Activated naive CD4-positive, alpha-beta T cell treated with anti-CD3 and anti-CD28 coated beads, Interleukin-2, amount 50 U/mL, for 24 hours (primary cell): ENCODE measurements around the gene WSCD1.

Experiments
- H3K27ac Mint-ChIP-seq: one replicate; pipeline ENCODE4 v1.8.0; 2021; ENCODE audit warnings: mild to moderate bottlenecking, mixed read lengths
- H3K27me3 Mint-ChIP-seq: one replicate; pipeline ENCODE4 v1.8.0; 2021; ENCODE audit warnings: mixed read lengths
- H3K36me3 Mint-ChIP-seq: one replicate; pipeline ENCODE4 v1.8.0; 2021; ENCODE audit warnings: mixed read lengths
- H3K4me1 Mint-ChIP-seq: one replicate; pipeline ENCODE4 v1.8.0; 2021; ENCODE audit warnings: mixed read lengths
- H3K4me3 Mint-ChIP-seq: one replicate; pipeline ENCODE4 v1.8.0; 2021; ENCODE audit warnings: mild to moderate bottlenecking, mixed read lengths
- H3K9me3 Mint-ChIP-seq: one replicate; pipeline ENCODE4 v1.8.0; 2021; ENCODE audit warnings: mixed read lengths

The WSCD1 gene

DNA sequence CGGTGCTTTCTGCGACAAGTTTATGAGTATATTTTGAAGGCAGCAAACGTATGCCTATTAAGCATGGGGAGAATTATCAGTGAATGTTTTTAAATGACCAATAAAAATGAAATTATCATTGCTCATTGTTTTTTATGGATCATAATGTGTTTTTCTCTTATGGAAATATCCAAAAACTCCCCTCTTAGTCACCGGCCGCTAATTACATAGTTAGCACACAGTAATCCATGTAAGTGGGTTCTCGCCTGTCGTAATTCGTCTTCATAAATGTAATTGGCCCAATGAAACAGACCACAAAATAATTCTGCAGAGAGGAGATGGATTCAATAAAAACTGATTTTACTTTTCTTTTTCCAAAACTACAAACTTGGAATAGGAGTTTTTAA is 69.3 kb downstream of the WSCD1 start:
- Mint-ChIP-seq H3K9me3 (no peaks in the 10 kb centered on the region), H3K4me3 (no peak overlapping the region), H3K36me3 (no peaks in the 10 kb centered on the region), H3K4me1 (no peaks in the 10 kb centered on the region), H3K27me3 (peaks cover 25% of the 10 kb centered on the region), H3K27ac (no peak overlapping the region)

DNA sequence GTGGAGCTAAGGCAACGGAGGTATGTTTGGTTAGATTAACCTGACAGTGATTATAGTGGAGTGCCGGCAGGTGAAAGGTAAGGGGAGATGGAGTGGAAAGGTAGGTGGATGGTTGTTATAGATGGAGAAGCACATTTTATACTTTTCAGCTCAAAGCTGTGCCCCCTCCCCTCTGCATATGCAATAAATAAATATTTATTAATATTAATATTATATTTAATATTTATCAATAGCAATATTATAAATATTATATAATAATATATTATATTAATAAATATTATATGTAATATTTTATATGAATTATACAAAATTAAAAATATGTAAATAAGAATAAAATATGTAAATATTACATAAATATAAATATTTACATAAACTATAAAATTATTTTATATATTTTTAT is 70.0 kb downstream of the WSCD1 start:
- Mint-ChIP-seq H3K9me3 (no peaks in the 10 kb centered on the region), H3K4me3 (no peak overlapping the region), H3K27ac (no peak overlapping the region), H3K36me3 (no peaks in the 10 kb centered on the region), H3K4me1 (no peaks in the 10 kb centered on the region), H3K27me3 (peaks cover 21% of the 10 kb centered on the region)

DNA sequence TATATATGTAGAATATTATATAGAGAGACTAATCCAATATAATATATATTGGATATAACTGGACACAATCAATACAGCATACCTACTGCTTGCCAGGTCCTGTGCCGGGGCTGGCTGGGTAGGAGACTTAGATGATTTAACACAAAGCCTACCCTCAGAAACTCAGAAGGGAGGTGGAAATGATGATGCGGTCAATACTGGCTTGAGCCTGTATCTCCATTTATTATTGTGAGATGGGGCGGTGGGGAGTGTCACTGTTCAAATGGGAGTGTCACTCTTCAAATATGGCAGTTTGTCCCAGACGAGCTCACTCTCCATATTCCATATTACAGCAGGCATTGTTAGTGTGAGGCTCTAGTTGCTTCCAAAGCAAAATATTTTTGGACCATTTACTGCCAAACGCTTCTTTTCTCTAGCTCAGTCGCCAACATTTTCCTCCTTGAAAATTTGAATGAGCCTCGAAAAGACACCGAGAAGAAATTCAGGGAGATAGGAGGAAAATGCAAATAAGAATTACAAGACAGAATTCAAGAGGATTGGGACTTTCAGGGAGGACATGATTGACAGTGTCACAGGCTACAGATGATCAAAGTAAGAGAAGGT is 70.7 kb downstream of the WSCD1 start:
- Mint-ChIP-seq H3K4me1 (no peaks in the 10 kb centered on the region), H3K36me3 (no peaks in the 10 kb centered on the region), H3K27ac (no peak overlapping the region), H3K9me3 (no peaks in the 10 kb centered on the region), H3K27me3 (peaks cover 21% of the 10 kb centered on the region), H3K4me3 (no peak overlapping the region)

DNA sequence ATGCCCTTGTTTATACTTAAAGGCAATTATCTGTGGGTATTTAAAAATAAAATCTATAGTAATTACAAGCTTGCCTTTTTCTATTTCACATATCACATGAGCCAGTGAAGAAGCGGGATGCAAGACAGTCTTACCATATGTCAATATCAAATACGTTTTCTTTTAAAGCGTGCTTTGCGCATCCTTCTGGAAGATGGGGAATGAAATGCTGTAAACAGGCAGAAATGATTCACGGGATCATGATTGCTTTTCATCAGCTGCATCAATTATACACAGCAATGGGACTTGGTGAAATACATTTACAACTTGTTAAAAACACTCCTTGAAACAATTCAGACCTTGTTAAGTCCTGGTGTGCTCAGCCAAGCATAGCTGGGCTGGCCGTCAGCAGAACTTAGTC is 72.5 kb downstream of the WSCD1 start:
- no peaks in the 10 kb centered on the region for H3K36me3 Mint-ChIP-seq
- no peak overlapping the region for H3K27ac Mint-ChIP-seq
- no peaks in the 10 kb centered on the region for H3K9me3 Mint-ChIP-seq
- no peaks in the 10 kb centered on the region for H3K4me1 Mint-ChIP-seq
- peaks cover 15% of the 10 kb centered on the region for H3K27me3 Mint-ChIP-seq
- no peak overlapping the region for H3K4me3 Mint-ChIP-seq

DNA sequence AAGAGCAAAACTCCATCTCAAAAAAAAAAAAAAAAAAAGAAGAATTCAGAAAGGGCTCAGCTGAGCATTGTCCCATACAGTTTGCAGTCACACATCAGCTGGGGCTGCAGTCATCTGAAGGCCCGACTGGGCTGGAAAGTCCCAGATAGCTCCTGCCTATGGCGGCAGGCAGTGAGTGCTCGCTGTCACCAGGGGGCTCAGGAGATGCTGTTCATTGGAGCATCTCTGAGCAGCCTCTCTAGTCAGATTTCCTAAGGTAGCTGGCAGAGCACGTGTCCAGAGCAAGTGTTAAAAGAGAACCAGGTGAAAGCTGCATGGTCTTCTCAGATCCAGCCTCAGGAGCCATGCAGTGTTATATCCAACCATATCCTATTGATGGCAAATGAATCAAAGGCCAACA is 75.8 kb downstream of the WSCD1 start:
- H3K27me3 Mint-ChIP-seq = peaks cover 14% of the 10 kb centered on the region
- H3K4me1 Mint-ChIP-seq = no peaks in the 10 kb centered on the region
- H3K27ac Mint-ChIP-seq = no peak overlapping the region
- H3K4me3 Mint-ChIP-seq = no peak overlapping the region
- H3K9me3 Mint-ChIP-seq = no peaks in the 10 kb centered on the region
- no peaks in the 10 kb centered on the region for H3K36me3 Mint-ChIP-seq

DNA sequence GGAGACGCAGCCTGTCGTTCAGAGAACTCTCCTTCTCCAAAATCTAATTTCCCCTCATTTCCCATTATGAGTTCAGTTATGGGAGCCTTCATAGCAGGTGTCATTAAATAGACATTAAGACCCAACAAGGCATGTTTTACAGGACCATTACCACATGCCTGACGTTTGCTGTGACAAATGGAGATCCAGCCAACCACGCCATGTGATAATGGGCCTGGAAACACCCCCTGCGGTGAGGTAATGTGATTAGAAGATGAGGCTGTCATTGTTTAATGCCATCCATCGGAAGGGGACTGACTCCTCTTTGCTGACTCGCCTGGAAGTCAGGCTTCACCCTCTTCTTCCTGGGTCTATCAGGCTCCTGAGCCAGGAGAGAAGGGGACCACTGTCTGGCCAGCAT is 76.9 kb downstream of the WSCD1 start:
- H3K27me3 Mint-ChIP-seq = peaks cover 11% of the 10 kb centered on the region
- H3K4me1 Mint-ChIP-seq = no peaks in the 10 kb centered on the region
- H3K36me3 Mint-ChIP-seq = no peaks in the 10 kb centered on the region
- no peak overlapping the region for H3K27ac Mint-ChIP-seq
- no peak overlapping the region for H3K4me3 Mint-ChIP-seq
- no peaks in the 10 kb centered on the region for H3K9me3 Mint-ChIP-seq

DNA sequence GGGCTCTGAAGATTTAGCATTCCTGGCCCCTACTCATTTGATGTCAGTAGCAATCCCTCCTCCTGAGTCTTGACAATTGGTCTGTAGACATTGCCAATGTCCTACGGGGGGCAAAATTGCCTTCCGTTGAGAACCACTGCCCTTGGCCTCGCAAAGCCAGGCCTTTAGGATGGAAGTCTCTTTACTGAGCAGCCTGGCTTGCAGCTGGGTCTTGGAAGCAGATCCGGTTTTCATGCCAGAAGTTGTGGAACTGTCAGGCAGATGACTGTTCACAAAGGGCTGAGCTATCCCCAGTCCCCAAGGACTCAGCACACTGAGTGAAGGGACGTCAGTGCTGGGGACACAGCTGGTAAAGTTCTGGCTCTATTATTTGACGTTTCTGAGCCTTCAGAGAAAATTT is 83.2 kb downstream of the WSCD1 start:
- no peaks in the 10 kb centered on the region for H3K9me3 Mint-ChIP-seq
- no peak overlapping the region for H3K27ac Mint-ChIP-seq
- no peak overlapping the region for H3K4me3 Mint-ChIP-seq
- H3K27me3 Mint-ChIP-seq = peaks cover 17% of the 10 kb centered on the region
- no peaks in the 10 kb centered on the region for H3K36me3 Mint-ChIP-seq
- H3K4me1 Mint-ChIP-seq = no peaks in the 10 kb centered on the region

DNA sequence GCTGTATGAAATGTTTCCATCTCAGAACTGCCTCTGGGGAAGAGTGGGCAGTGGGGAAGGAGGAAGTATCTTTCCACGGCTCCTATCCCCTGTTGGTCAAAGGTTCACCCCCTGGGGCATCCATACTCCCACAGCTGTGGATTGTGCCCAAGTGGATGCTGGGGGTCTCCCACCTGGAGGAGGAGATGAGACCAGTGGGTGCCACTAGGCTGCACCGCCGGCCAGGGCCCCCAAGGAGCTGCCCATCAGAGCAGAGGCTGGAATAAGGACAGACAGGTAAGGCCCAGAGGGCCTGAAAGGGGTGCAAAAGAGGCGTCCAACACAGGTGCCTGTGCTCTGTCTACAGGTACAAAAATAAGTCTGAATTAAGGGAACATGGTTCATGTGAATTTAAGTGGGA is 87.5 kb downstream of the WSCD1 start:
- H3K27ac Mint-ChIP-seq = no peak overlapping the region
- peaks cover 9% of the 10 kb centered on the region for H3K27me3 Mint-ChIP-seq
- no peaks in the 10 kb centered on the region for H3K4me1 Mint-ChIP-seq
- H3K9me3 Mint-ChIP-seq = no peaks in the 10 kb centered on the region
- no peak overlapping the region for H3K4me3 Mint-ChIP-seq
- no peaks in the 10 kb centered on the region for H3K36me3 Mint-ChIP-seq

DNA sequence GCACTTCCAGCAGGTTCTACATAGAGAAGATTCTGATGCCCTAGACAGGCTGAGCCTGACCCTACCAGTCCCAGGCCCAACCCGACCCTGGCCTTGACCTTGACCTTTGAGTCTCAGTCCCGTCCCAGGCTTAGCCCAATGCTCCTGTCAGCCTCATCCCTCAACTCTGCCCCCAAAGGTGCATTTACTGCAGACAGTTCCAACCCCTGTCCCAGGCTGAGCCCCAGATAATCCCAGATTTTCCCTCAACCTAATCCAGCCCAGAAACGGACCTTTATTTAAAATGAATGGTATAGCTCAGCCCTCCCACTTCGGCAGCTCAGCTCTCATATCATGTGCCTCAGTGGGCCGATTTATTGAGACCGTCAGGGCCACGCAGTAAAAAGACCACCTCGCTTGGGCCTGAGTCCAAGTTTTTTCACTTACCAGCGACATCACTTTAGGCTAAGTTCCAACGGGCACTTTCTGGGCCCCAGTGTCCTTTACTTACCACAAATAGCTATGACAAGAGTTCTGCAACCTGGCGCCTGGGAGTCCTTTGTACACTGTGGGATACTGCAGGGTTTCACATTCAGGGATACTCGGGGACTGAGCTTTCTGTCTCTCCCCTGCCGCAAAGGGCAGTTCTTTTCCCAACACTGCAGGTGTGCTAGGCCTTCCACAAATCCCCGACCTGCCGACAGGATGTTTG is 89.5 kb downstream of the WSCD1 start:
- H3K27me3 Mint-ChIP-seq = peaks cover 6% of the 10 kb centered on the region
- no peaks in the 10 kb centered on the region for H3K4me1 Mint-ChIP-seq
- H3K9me3 Mint-ChIP-seq = no peaks in the 10 kb centered on the region
- peak overlapping the region; percentile 73 for H3K27ac Mint-ChIP-seq
- no peak overlapping the region for H3K4me3 Mint-ChIP-seq
- no peaks in the 10 kb centered on the region for H3K36me3 Mint-ChIP-seq

DNA sequence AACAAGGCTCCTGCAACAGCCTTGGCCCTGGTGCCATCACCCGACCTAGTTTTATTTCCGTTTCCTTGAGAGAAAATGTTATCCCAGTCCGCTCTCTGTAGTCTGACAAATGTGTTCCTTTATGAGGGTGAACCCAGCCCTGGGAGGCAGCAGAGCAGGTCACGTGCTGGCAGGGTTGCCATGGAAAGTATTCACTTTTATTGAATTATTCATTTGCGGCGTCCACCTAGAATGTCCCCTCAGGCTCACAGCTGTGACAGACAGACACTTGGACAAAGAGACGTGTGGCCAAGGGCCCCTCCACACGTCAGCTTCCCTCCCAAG is 90.0 kb downstream of the WSCD1 start:
- H3K4me1 Mint-ChIP-seq = no peaks in the 10 kb centered on the region
- H3K4me3 Mint-ChIP-seq = no peak overlapping the region
- peaks cover 6% of the 10 kb centered on the region for H3K27me3 Mint-ChIP-seq
- no peaks in the 10 kb centered on the region for H3K9me3 Mint-ChIP-seq
- H3K27ac Mint-ChIP-seq = no peak overlapping the region
- H3K36me3 Mint-ChIP-seq = no peaks in the 10 kb centered on the region

DNA sequence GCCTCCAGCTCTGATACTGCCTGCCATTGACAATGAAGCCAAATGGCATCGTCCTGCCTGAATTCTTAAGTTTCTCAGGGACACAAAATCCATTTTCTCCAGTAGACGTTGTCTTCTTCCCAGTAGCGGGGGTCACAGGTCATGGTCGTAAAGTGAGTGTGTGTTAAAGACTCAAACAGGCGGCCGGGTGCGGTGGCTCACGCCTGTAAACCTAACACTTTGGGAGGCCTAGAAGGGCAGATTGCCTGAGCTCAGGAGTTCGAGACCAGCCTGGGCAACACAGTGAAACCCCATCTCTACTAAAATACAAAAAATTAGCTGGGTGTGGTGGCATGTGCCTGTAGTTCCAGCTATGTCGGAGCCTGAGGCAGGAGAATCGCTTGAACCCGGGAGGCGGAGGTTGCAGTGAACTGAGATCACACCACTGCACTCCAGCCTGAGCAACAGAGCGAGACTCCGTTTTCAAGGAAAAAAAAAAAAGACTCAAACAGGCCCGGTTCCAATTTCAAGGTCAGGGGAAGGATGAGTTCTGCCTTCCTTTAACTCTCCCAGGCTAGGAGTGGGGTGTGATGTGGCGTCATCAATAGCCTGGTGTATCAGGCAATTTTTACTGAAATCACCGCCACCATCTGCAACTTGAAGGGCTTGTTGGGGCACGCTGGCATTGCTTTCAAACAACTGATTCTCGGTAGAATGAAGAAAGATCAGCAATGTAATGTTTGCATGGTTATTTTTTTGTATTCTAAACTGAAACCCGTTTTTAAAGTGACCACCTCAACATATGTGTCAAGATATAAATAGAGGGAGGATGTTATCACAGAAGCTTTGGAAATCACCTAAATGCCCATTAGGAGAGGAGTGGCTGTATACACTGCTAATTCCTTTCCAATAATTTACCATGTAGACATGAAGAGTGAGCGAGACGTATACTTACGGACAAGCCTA is 91.0 kb downstream of the WSCD1 start:
- Mint-ChIP-seq H3K9me3 (no peaks in the 10 kb centered on the region), H3K27me3 (peaks cover 4% of the 10 kb centered on the region), H3K4me1 (no peaks in the 10 kb centered on the region), H3K4me3 (no peak overlapping the region), H3K27ac (no peak overlapping the region), H3K36me3 (no peaks in the 10 kb centered on the region)

DNA sequence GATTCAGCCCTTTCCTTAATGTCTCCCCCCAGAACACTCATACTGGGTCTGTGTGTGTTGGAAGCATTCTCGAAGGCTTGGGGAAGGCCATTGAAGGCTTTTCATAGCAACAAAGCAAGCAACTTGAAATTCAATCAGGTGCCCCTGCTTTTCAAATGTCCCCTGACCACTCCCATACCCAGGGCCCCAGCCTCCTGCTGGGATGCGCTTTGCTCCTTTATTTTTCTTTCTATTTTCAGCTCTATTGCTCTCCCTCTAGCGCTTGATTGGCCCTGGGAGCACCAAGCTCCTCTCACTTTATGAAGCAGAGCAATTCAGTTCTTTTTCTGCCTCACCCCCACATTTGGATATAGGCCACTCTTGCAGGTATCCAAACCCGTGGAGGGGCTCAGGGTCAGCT is 92.0 kb downstream of the WSCD1 start:
- Mint-ChIP-seq H3K36me3 (no peaks in the 10 kb centered on the region), H3K27me3 (peaks cover 4% of the 10 kb centered on the region), H3K4me1 (no peaks in the 10 kb centered on the region), H3K9me3 (no peaks in the 10 kb centered on the region), H3K4me3 (no peak overlapping the region), H3K27ac (no peak overlapping the region)

DNA sequence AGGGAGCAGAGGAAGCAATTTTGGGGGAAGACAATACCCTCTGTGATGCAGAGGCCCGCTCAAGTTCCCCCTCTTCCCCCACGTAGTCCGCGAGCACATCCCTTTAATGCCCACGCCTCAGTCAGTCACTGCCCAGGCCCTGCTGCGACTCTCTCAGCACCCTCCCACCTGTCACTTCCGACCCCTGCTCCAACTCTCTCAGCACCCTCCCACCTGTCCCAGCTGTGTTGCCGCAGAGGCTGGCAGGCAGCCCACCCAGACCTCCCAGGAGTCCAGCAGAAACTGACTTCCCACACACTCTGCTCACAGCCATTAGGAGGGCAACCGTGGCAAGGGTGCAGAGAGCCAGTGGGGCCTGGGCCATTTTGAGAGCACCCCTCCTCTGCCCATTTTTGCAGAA is 92.7 kb downstream of the WSCD1 start:
- Mint-ChIP-seq H3K27me3 (peaks cover 6% of the 10 kb centered on the region), H3K27ac (no peak overlapping the region), H3K4me1 (no peaks in the 10 kb centered on the region)

DNA sequence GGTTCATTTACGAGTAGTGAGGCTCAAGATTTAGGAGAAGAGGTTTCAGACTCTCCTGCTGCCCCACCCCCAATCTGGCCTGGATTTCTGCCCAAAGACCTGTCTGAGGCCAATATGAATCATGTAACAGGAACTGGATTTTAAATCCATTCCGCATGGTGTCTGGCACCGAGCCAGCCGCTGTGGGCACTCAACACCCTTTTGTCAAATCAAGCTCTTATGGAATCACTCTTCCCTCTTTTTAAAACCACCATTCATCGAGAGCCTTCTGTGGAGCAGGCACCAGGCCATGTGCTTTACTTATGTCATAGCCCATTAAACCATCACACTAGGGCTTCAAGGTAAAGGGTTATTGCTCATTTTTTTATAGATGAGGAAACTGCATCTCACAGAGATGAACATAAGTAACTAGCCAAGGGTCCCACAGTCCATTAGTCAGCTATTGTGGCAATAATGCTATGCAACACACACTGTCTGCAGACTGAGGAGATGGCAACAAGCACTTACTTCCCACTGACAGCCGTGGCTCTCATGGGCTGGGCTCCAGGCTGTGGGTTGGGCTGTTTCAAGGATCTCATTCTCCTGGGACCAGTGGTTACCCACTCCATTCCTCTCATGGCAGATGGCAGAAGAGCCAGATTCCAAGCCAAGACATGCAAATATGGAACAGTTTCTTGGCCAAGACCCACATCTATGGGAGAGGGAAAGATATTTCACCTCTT is 93.6 kb downstream of the WSCD1 start:
- no peaks in the 10 kb centered on the region for H3K4me1 Mint-ChIP-seq

More for the DNA sequence above, 92.7 kb downstream of the WSCD1 start:
- Mint-ChIP-seq H3K4me3 (no peak overlapping the region), H3K9me3 (no peaks in the 10 kb centered on the region), H3K36me3 (no peaks in the 10 kb centered on the region)

DNA sequence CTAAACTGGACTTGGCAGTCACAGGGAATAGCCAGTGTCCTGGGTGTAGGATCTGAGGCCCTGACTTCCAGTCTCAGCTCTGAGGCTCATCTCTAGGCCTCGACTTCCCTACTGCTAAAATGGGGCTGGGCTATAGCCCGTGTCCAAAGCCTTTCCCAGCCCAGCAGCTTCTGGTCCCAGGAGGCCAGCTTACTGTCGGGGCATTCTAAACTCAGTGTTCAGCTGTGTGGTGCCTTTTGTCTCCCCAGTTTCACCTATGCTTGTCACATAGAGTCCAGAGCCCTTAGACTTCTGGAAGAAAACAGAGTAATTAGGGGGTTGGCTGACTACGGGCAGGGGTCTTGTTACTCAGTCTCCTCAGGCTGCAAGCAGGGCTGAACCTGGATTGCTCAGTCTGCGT is 94.8 kb downstream of the WSCD1 start:
- Mint-ChIP-seq H3K27me3 (peaks cover 5% of the 10 kb centered on the region), H3K4me1 (no peaks in the 10 kb centered on the region), H3K9me3 (no peaks in the 10 kb centered on the region), H3K36me3 (no peaks in the 10 kb centered on the region), H3K27ac (no peak overlapping the region), H3K4me3 (no peak overlapping the region)

More for the DNA sequence above, 93.6 kb downstream of the WSCD1 start:
- Mint-ChIP-seq H3K4me3 (no peak overlapping the region), H3K27ac (no peak overlapping the region), H3K9me3 (no peaks in the 10 kb centered on the region), H3K36me3 (no peaks in the 10 kb centered on the region), H3K27me3 (peaks cover 7% of the 10 kb centered on the region)

DNA sequence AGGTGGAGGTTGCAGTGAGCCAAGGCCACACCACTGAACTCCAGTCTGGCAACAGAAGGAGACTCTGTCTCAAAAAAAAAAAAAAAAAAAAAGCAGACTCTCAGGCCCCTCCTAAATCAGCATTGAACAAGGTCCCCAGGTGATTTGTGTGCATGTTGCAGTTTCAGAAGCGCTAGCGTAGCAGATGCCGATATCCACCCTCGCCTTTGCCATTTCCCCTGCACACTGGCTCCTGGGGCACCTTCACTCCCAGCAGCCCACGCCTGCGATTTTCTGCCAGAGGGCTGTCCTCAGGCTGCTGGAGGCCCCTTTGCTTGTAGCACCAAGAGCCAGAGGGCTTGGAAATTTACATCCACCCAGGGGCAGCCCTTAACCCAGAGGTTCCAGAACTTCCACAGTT is 95.6 kb downstream of the WSCD1 start:
- H3K36me3 Mint-ChIP-seq = no peaks in the 10 kb centered on the region
- peaks cover 5% of the 10 kb centered on the region for H3K27me3 Mint-ChIP-seq
- H3K27ac Mint-ChIP-seq = no peak overlapping the region
- H3K4me3 Mint-ChIP-seq = no peak overlapping the region
- no peaks in the 10 kb centered on the region for H3K9me3 Mint-ChIP-seq
- no peaks in the 10 kb centered on the region for H3K4me1 Mint-ChIP-seq
